ENCODE measurements around the gene EME1.
"Not testable (repeated sequence)": the region's sequence is repeated elsewhere in the genome, so short reads cannot be mapped to it uniquely, and the experiment has no call there.

The EME1 gene

DNA sequence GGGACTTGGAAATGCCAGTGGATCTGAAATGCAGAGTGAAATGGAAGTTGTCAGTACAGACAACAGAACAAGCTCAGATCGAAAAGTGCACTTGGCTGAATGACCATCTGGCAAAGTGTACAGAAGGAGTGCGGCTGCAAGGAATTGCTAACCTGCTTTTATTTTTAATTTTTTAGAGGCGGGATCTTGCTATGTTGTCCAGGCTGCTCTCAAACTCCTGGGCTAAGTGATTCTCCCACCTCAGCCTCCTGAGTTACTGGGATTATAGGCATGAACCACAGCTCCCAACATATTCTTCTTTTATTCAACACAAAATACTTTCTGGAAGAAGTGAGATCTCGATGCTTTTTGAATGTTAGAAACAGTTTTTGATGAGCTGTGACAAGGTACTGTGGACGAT, 20.7 kb downstream of the EME1 start:
- no peak for DNase-seq (ENCODE audit: low read depth in 2 of 2)

DNA sequence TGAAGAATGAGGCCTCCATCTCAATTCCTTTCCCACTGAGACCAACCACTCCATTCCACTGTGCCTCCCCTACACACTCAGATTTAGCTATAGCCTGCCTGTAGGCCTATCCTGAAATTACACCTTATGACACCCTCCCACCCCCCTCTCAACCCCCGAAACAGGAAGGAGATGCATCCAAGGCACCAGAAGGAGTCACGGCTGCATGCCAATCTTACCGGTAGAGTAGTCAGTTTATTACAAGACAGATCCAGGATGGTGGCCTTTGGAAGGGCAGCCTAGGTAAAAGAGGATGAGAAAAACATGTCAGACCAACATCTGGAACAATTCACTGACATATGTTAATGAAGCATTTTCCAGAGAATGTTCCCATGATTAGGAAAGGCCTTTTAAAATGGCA, 21.7 kb downstream of the EME1 start:
- no peak for DNase-seq (ENCODE audit: low read depth in 2 of 2)

DNA sequence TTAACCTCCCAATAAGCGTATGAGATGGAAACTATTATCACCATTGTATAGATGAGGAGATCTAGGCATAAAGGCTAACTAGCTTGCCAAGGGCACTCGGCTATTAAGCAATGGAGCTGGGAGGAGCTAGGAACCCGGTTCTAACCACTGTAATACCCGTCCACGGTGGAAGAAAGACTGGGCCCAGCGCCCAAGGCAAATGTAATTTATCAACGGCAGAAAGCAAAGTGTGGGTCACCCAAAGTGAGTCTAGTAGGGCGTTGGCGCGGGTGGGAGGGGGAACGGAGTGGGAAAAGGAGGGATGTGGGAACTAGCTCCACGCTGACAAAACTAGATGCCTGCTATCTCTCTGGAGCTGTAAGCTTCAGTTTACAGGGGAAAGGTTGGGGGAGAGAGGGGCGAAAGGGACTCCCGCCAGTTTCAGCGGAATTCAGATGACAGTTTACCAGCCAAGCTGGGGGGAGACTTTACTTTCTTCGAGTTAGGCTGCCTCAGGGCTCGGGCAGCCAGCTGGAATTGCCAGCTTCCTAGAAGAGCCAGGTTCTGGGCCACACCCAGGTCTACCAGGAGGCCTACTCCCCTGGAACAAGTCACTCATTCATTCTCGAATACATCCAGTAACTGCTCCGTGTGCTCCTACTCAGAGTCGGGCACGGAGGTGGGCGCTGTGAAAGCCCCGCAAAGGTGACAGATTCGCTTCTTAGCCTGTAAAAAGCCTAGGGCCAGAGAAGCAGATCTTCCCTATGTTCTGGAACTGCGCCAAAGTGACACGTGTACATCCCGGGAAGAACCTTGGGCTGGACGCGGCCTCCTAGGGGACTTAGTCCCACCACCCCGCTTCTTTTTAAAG, 23.5 kb downstream of the EME1 start:
- DNase-seq (ENCODE audit: low read depth in 2 of 2): no peak

GRCh38 chr17:50397111-50397918, 24.3 kb downstream of the EME1 start, which contains the start of gene LRRC59:
TSS of gene LRRC59 (minus strand) at chr17:50397523. CDS start at chr17:50397317, 206 bp downstream.
- DNase-seq (ENCODE audit: low read depth in 2 of 2): peak; percentile 78 to 82

GRCh38 chr17:50397919-50398285, 24.9 kb downstream of the EME1 start:
- no peak for DNase-seq (ENCODE audit: low read depth in 2 of 2)

GRCh38 chr17:50398672-50399071, 25.6 kb downstream of the EME1 start:
- DNase-seq (ENCODE audit: low read depth in 2 of 2): not testable (repeated sequence)

GRCh38 chr17:50399591-50399990, 26.6 kb downstream of the EME1 start:
- DNase-seq (ENCODE audit: low read depth in 2 of 2): not testable (repeated sequence)

DNA sequence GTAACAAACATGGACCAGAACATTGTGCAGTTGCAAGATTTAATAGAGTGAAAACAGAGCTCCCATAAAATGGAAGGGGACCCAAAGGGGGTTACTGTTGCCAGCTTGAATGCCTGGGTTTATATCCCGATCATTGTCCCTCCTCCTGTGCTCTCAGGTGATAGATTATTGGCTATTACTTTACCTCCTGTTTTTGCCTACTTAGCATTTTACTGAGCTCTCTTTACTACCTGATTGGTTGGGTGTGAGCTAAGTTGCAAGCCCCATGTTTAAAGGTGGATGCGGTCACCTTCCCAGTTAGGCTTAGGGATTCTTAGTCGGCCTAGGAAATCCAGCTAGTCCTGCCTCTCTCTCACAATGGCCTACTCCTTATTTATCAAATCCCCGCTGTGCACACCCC, 32.3 kb downstream of the EME1 start:
- DNase-seq (ENCODE audit: low read depth in 2 of 2): not testable (repeated sequence)

GRCh38 chr17:50406578-50406977, 33.5 kb downstream of the EME1 start:
- DNase-seq (ENCODE audit: low read depth in 2 of 2): no peak

- DNase-seq (ENCODE audit: low read depth in 2 of 2): no peak
Measured at GRCh38 chr17:50407921-50408320, 34.9 kb downstream of the EME1 start.

- DNase-seq (ENCODE audit: low read depth in 2 of 2): no peak
Measured at GRCh38 chr17:50412188-50412732, 39.2 kb downstream of the EME1 start.

DNA sequence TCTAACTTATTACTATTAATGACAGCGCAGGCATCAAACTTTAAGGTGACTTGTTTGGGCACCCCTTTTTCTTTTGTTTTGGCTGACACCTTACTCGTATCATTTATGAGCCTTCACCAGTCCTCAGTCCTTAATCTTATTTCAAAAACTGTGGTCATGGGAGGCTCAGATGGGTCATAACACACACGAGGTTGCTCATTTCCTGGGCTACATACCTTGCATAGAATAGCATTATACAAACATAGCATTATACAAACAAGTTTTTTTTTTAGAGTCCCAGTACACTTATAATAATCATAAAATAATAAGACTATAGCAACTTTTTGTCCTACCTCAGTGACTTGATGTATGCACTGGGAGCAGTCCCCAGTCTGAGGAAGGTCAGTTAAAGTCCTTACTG, 41.8 kb downstream of the EME1 start:
- no peak for DNase-seq (ENCODE audit: low read depth in 2 of 2)

DNA sequence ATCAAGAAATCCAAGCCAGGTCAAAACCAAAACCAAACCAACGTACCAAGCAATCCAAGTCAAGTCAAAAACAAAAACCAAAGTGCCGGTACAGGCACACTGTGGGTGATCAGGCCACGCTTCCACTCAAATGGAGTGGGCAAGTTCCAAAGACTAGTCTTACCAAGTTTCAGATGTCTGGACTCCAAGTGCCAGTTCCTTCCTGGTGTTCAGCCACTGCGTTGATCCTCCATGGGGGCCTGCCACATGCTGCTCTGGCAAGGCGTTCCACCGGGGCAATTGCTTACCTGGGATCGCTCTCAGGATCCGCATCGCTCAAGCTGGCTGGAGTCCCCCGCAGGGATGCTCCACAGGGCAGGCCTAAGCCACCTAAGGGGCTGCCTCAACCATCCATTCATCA, 46.5 kb downstream of the EME1 start:
- DNase-seq (ENCODE audit: low read depth in 2 of 2): not testable (repeated sequence)

- DNase-seq (ENCODE audit: low read depth in 2 of 2): no peak
Measured at GRCh38 chr17:50420419-50421112, 47.5 kb downstream of the EME1 start.

GRCh38 chr17:50421308-50422051, 48.5 kb downstream of the EME1 start:
- DNase-seq (ENCODE audit: low read depth in 2 of 2): no peak

GRCh38 chr17:50422738-50423137, 49.7 kb downstream of the EME1 start:
- no peak for DNase-seq (ENCODE audit: low read depth in 2 of 2)

GRCh38 chr17:50423553-50424159, 50.6 kb downstream of the EME1 start:
- DNase-seq (ENCODE audit: low read depth in 2 of 2): no peak

DNA sequence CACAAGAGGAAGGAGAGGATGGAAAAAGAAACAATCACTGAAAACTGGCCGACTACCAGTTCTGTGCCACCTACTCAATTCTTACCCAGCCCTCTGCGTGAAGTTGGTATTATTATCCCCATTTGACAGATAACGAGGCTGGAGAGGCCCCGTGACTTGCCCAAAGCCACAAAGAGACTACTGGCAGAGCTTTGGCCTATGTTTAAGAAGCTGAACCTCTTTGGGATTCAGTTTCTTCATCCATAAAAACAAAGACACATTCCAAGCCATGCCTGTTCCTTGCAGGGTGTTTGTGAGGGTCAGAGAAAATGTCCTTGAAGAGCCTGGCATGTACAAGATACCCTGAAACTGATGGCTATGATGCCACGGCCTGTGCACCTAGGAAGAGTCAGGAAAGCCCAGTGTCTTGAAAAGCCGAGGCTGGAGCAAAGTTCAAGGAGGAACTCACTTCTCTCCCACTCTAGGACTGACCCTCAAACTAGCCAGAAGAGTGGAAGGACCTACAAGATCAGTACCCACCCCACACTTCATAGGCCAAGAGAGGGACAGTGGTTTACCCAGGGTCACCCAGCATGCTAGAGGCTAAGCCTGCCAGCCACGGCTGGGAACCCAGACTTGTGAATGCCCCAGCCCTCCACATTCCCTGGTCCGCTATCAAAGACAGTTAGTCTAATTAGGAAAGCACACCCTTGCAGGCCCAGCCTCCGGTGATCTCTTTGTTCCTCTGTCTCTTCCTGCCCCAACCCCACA, 51.4 kb downstream of the EME1 start:
- DNase-seq (ENCODE audit: low read depth in 2 of 2): no peak

DNA sequence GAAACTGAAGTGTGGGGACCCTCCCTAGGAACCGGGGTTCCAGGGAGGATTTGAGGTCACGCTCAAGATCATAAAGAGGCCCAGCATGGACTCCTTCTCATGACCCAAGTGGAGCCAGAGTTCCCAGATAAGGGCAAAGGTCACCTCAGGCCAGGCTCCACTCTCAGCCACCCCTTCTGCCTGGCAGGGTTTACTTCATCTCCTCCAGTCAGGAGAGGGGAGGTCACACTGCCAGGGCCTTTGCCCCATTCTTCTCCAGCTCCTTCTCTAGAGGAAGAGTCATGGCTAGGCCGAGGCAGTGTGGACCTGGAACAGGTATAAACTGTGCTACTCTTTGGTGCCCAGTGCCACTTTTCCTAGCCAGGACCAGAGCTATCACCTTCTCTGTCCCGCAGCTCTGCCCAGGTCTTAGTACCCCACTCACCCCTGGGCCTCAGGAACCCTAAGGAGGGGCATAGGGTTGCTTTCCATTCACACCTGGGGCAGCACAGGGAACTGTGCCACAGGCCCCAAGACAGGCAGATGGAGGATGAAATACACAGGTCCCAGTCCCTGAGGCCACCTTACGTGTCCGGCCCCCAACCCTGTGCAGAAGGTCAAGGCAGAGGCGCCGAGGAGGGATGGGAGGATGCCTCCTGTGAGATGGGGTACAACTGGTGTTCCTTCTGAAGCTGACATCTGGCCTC, 52.1 kb downstream of the EME1 start:
- no peak for DNase-seq (ENCODE audit: low read depth in 2 of 2)

Data from stimulated activated CD8-positive, alpha-beta memory T cell treated with anti-CD3 and anti-CD28 coated beads, Interleukin-15, amount 100 ng/mL, for 4 hours (primary cell).